Lower leg skin (tissue), 4 donors: ENCODE data around the gene MTHFD2. TPM values are rescaled to one million over a fixed set of nuclear protein-coding genes. Genes with fewer than 3 reads are reported as not detected.

Experiments used
- DNase-seq, 2 donors: peaks; one replicate each; pipeline ENCODE4 v3.0.0-alpha.2; 2019; ENCODE audit warnings: low spot score in 2 of 2
- H3K4me3 ChIP-seq: fragments of 200-600 bp; sonication (generic); 2 replicates; pipeline ENCODE4 v1.5.1; 2017; ENCODE audit warnings: mild to moderate bottlenecking, low read depth; ENCODE audit not compliant: poor library complexity, severe bottlenecking
- POLR2A ChIP-seq, 2 donors: fragments of 450-650 bp; IDR thresholded peaks; one replicate each; pipeline ENCODE4 v1.6.1; 2016 to 2017; ENCODE audit warnings: antibody characterized with exemption in 2 of 2, mild to moderate bottlenecking in 1 of 2, moderate library complexity in 1 of 2
- WGBS, 2 donors: methylation state at CpG; one replicate each; pipeline ENCODE4 v1.1.5; 2018; 5-methylcytosine and 5-hydroxymethylcytosine counted together
- intact Hi-C: fragments of 100-400 bp; cut with DNase I; formaldehyde crosslinking; loops from one replicate; pipeline ENCODE4 v1.15.0; 2023; ENCODE audit warnings: low total_unique reads
- total RNA-seq, 4 donors: library from RNA; depleted of rRNA; stranded (reverse); fragments of >200 nt; gene quantifications; one replicate each; pipeline ENCODE4 v1.1.0, GENCODE V29; 2016
- TF ChIP-seq, protein P1 (sequence below), 3 donors: fragments of 450-650 bp; IDR thresholded peaks; one replicate each; pipeline ENCODE4 v1.5.1; 2016; ENCODE audit warnings: antibody characterized with exemption in 3 of 3, mild to moderate bottlenecking in 3 of 3, moderate library complexity in 2 of 3

MTHFD2 gene
- total RNA-seq, 4 donors from 2014 or later, result 12.5 to 31.8 (median 17.5) TPM

- intact Hi-C loops, result no loop called here
- DNase-seq, result no peak
- TF ChIP-seq POLR2A (IDR thresholded peaks at IDR 0.05), result no peak
- TF ChIP-seq, protein P1, sequence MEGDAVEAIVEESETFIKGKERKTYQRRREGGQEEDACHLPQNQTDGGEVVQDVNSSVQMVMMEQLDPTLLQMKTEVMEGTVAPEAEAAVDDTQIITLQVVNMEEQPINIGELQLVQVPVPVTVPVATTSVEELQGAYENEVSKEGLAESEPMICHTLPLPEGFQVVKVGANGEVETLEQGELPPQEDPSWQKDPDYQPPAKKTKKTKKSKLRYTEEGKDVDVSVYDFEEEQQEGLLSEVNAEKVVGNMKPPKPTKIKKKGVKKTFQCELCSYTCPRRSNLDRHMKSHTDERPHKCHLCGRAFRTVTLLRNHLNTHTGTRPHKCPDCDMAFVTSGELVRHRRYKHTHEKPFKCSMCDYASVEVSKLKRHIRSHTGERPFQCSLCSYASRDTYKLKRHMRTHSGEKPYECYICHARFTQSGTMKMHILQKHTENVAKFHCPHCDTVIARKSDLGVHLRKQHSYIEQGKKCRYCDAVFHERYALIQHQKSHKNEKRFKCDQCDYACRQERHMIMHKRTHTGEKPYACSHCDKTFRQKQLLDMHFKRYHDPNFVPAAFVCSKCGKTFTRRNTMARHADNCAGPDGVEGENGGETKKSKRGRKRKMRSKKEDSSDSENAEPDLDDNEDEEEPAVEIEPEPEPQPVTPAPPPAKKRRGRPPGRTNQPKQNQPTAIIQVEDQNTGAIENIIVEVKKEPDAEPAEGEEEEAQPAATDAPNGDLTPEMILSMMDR (IDR thresholded peaks at IDR 0.05), result no peak
- 40 to 41% methylated on average over 18 of the region's 18 CpGs for WGBS, 2 donors
- H3K4me3 ChIP-seq, result no peak overlapping the region
Observed at GRCh38 chr2:74198023-74198460, 373 bp upstream of the MTHFD2 start.

DNA sequence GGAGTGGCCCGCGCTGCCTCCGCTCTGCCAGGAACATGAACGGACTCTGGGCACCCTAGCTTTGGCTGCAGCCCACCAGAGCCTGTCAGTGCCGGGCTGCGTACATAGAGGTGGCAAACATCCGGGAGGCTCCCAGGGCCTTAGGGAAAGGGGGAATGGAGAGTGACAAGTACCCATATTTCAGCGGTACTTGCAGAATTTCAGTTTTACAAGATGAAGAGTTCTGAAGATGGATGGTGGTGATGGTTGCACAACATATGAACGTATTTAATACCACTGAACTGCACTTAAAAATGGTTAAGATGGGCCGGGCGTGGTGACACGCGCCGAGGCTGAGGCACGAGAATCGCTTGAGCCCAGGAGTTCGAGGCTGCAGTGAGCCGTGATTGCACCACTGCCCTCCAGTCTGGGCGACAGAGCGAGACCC lies 873 bp downstream of the MTHFD2 start:
- WGBS, 2 donors, result 13 to 15% methylated on average over 19 to 20 of the region's 20 CpGs
- DNase-seq, result no peak
- intact Hi-C loops, result no loop called here
- TF ChIP-seq POLR2A (IDR thresholded peaks at IDR 0.05), result no peak
- TF ChIP-seq, protein P1 (IDR thresholded peaks at IDR 0.05), result no peak
- peak overlapping the region; percentile 58 for H3K4me3 ChIP-seq

- no peak for TF ChIP-seq POLR2A (IDR thresholded peaks at IDR 0.05)
- TF ChIP-seq, protein P1 (IDR thresholded peaks at IDR 0.05), result no peak
- no peak for DNase-seq
- no peak overlapping the region for H3K4me3 ChIP-seq
- intact Hi-C loops, result no loop called here
- WGBS, 2 donors, result 54 to 56% methylated on average over 8 of the region's 8 CpGs
Observed at GRCh38 chr2:74199871-74200305, 1.5 kb downstream of the MTHFD2 start.

GRCh38 chr2:74201196-74201595 lies 2.8 kb downstream of the MTHFD2 start:
- WGBS, 2 donors, result 82% methylated on average over 3 of the region's 3 CpGs
- TF ChIP-seq, protein P1 (IDR thresholded peaks at IDR 0.05), result no peak
- TF ChIP-seq POLR2A (IDR thresholded peaks at IDR 0.05), result no peak
- intact Hi-C loops, result no loop called here
- no peak overlapping the region for H3K4me3 ChIP-seq
- DNase-seq, result no peak

- WGBS, 2 donors, result 26 to 31% methylated on average over 1 of the region's 1 CpG
- intact Hi-C loops, result no loop called here
- no peak for DNase-seq
- no peak for TF ChIP-seq POLR2A (IDR thresholded peaks at IDR 0.05)
- TF ChIP-seq, protein P1 (IDR thresholded peaks at IDR 0.05), result no peak
- no peak overlapping the region for H3K4me3 ChIP-seq
Observed at GRCh38 chr2:74201596-74201995, 3.2 kb downstream of the MTHFD2 start.

- DNase-seq, result no peak
- 96 to 97% methylated on average over 3 of the region's 3 CpGs for WGBS, 2 donors
- TF ChIP-seq, protein P1 (IDR thresholded peaks at IDR 0.05), result no peak
- no peak for TF ChIP-seq POLR2A (IDR thresholded peaks at IDR 0.05)
- no peak overlapping the region for H3K4me3 ChIP-seq
- intact Hi-C loops, result no loop called here
Observed at GRCh38 chr2:74204436-74204835, 6.0 kb downstream of the MTHFD2 start.
